AG04449 (cell line): ENCODE measurements around the gene CHKB.

Source experiments
- CTCF ChIA-PET: fragments of 350-600 bp; formaldehyde crosslinking; extraction: SDS; loops from one replicate; lab custom pipeline; 2021; ENCODE audit warnings: antibody characterized with exemption; lab: Yijun Ruan, JAX
- POLR2A ChIA-PET: fragments of 400-600, 350-600 bp; formaldehyde crosslinking; extraction: SDS; loops from one replicate; lab custom pipeline; 2020; ENCODE audit warnings: antibody characterized with exemption, inconsistent platforms; lab: Yijun Ruan, JAX
- DNase-seq: peaks from one replicate; pipeline ENCODE4 v3.0.0-alpha.2; 2010; ENCODE audit warnings: low read depth, low spot score
- H3K4me3 ChIP-seq: 2 replicates; pipeline ENCODE4 v1.5.1; 2011; ENCODE audit warnings: low read depth, mild to moderate bottlenecking, control low read depth, low read length
- CTCF ChIP-seq: IDR thresholded peaks from one replicate; pipeline ENCODE4 v1.5.1; 2011; ENCODE audit warnings: mild to moderate bottlenecking, moderate library complexity, low read length, control low read depth, inconsistent platforms; ENCODE audit not compliant: insufficient read depth; ENCODE audit errors: missing control alignments

Gene CHKB

GRCh38 chr22:50606165-50606945 is 23.7 kb upstream of the CHKB start:
- H3K4me3 ChIP-seq: no peak overlapping the region
- CTCF ChIA-PET: interaction anchor here (0.9 to 1.6 kb wide), 4 partner anchors 13 to 80 kb away, joined by 3 to 6 read pairs (median 4); partner anchors contain the start of gene SCO2
- no peak for TF ChIP-seq CTCF
- DNase-seq: no peak
- POLR2A ChIA-PET: no interaction called here

- ChIA-PET POLR2A (no interaction called here), CTCF (interaction anchor here (1.4 to 1.6 kb wide), 2 partner anchors 15 to 18 kb away, joined by 4 to 6 read pairs; no protein-coding TSS in a partner anchor)
- no peak overlapping the region for H3K4me3 ChIP-seq
- no peak for DNase-seq
- TF ChIP-seq CTCF: no peak
These were observed 23.0 kb upstream of the CHKB start for GRCh38 chr22:50605613-50606074.

GRCh38 chr22:50605002-50605612 is 22.5 kb upstream of the CHKB start:
- CTCF ChIA-PET: no interaction called here
- DNase-seq: no peak
- no peak overlapping the region for H3K4me3 ChIP-seq
- no peak for TF ChIP-seq CTCF
- POLR2A ChIA-PET: no interaction called here

GRCh38 chr22:50604256-50605001 is 21.8 kb upstream of the CHKB start:
- no peak for TF ChIP-seq CTCF
- ChIA-PET POLR2A (no interaction called here), CTCF (interaction anchor here (1.1 kb wide), 1 partner anchor 79 kb away, joined by 3 read pairs; the partner anchor contains the start of gene SCO2)
- no peak for DNase-seq
- no peak overlapping the region for H3K4me3 ChIP-seq

GRCh38 chr22:50603511-50604255 is 21.0 kb upstream of the CHKB start:
- no peak overlapping the region for H3K4me3 ChIP-seq
- TF ChIP-seq CTCF: no peak
- ChIA-PET CTCF (interaction anchor here (1.1 kb wide), 1 partner anchor 78 kb away, joined by 3 read pairs; the partner anchor contains the start of gene SCO2), POLR2A (interaction anchor here (0.6 kb wide), 1 partner anchor 88 kb away, joined by 3 read pairs; no protein-coding TSS in a partner anchor)
- DNase-seq: no peak
